ENCODE results near the gene NEURL1.

Gene NEURL1

GRCh38 chr10:103459615-103460014, 33.9 kb upstream of the NEURL1 start:
- no peak for TF ChIP-seq CTCF (IDR thresholded peaks at IDR 0.05; ENCODE audit: control insufficient read depth, insufficient read depth, low read depth, low read length, missing control alignments)
- DNase-seq (ENCODE audit: low read depth): no peak
- no peak overlapping the region for H3K4me3 ChIP-seq (ENCODE audit: control insufficient read depth, low read depth, low read length)

DNA sequence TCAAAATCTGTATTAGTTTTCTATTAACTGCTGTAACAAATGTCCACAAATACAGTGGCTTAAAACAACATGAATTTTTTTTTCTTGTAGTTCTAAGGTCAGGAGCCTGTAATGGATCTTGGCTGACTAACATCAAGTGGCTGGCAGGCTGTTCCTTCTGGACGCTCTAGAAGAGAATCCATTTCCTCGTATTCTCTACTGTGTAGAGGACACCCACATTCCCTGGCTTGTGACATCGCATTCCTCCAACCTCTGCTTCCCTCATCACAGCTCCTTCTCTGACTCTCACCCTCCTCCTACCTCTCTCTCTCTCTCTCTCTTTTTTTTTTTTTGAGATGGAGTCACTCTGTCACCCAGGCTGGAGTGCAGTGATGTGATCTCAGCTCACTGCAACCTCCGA, 30.0 kb upstream of the NEURL1 start:
- H3K4me3 ChIP-seq (ENCODE audit: control insufficient read depth, low read depth, low read length): no peak overlapping the region
- DNase-seq (ENCODE audit: low read depth): no peak
- no peak for TF ChIP-seq CTCF (IDR thresholded peaks at IDR 0.05; ENCODE audit: control insufficient read depth, insufficient read depth, low read depth, low read length, missing control alignments)

GRCh38 chr10:103465411-103466179, 27.9 kb upstream of the NEURL1 start:
- TF ChIP-seq CTCF (IDR thresholded peaks at IDR 0.05; ENCODE audit: control insufficient read depth, insufficient read depth, low read depth, low read length, missing control alignments): no peak
- H3K4me3 ChIP-seq (ENCODE audit: control insufficient read depth, low read depth, low read length): no peak overlapping the region
- no peak for DNase-seq (ENCODE audit: low read depth)

GRCh38 chr10:103466734-103467133, 26.8 kb upstream of the NEURL1 start:
- no peak for TF ChIP-seq CTCF (IDR thresholded peaks at IDR 0.05; ENCODE audit: control insufficient read depth, insufficient read depth, low read depth, low read length, missing control alignments)
- no peak for DNase-seq (ENCODE audit: low read depth)
- H3K4me3 ChIP-seq (ENCODE audit: control insufficient read depth, low read depth, low read length): no peak overlapping the region

DNA sequence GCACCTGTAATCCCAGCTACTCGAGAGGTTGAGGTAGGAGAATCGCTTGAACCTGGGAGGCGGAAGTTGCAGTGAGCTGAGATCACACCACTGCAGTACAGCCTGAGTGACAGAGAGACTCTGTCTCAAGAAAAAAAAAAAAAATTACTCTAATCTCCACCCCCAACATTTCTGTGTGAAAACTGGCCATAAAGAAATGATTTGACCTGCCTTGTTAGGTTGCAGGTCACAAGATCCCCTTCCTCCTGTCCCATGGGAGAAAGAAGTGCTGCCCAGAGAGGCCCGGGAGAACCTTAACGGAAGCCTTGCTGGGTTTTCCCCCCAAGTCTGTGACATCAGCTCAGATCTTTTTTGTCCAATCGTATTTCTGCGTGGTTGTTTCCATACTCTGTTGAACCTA, 26.1 kb upstream of the NEURL1 start:
- no peak for TF ChIP-seq CTCF (IDR thresholded peaks at IDR 0.05; ENCODE audit: control insufficient read depth, insufficient read depth, low read depth, low read length, missing control alignments)
- DNase-seq (ENCODE audit: low read depth): no peak
- H3K4me3 ChIP-seq (ENCODE audit: control insufficient read depth, low read depth, low read length): no peak overlapping the region

DNA sequence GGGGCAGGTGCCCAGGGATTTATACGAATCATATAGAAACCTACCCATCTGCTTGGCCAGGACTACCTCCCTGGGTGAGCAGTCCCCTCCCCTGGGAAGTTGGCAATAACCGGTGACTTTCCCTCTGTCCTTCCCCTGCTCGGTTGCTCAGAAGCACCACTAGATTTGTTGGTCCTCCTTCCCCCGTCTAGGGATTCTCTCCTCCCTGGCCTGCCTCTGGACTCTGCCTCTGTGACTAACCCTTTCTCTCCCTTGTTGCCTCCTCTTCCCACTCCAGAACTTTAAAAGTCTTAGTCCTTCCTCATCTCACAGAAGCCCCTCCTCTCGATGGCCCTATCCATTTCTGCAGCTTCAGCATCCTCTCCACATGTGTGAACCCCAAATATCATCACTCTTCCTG, 24.3 kb upstream of the NEURL1 start:
- DNase-seq (ENCODE audit: low read depth): no peak
- no peak for TF ChIP-seq CTCF (IDR thresholded peaks at IDR 0.05; ENCODE audit: control insufficient read depth, insufficient read depth, low read depth, low read length, missing control alignments)
- no peak overlapping the region for H3K4me3 ChIP-seq (ENCODE audit: control insufficient read depth, low read depth, low read length)
